Naive thymus-derived CD4-positive, alpha-beta T cell (primary cell): Measurements from ENCODE around the gene PIGH. TPM values are rescaled to one million over a fixed set of nuclear protein-coding genes. Genes with fewer than 3 reads are reported as not detected.
"Not testable (repeated sequence)": the region's sequence is repeated elsewhere in the genome, so short reads cannot be mapped to it uniquely, and the experiment has no call there.

Source experiments
- ATAC-seq: fragments of 150-1000 bp; cut with Tn5 transposase; 2 replicates; pipeline ENCODE4 v1.10.0; 2021; ENCODE audit warnings: mild to moderate bottlenecking, moderate library complexity
- CTCF ChIA-PET: fragments of 350-600 bp; sonication (Branson Sonifier 250); formaldehyde crosslinking; loops from one replicate; lab custom pipeline; 2021; ENCODE audit warnings: antibody characterized with exemption; lab: Charles Lee
- POLR2A ChIA-PET: fragments of 350-600 bp; sonication (Branson Sonifier 250); formaldehyde crosslinking; loops from one replicate; lab custom pipeline; 2021; ENCODE audit warnings: antibody characterized with exemption, inconsistent platforms; lab: Charles Lee
- DNase-seq, 9 donors: peaks; one replicate each; pipeline versions ENCODE4 v3.0.0 to v3.0.0-alpha.2; 2020 to 2022; ENCODE audit warnings: mixed read lengths in 1 of 9
- H3K27ac ChIP-seq: one replicate; pipeline ENCODE4 v1.7.0; 2013; ENCODE audit warnings: mild to moderate bottlenecking, low read depth, low read length, moderate library complexity
- H3K27me3 ChIP-seq, 2 donors: one replicate each; pipeline ENCODE4 v1.7.0; 2013; ENCODE audit warnings: low read length in 2 of 2, mild to moderate bottlenecking in 2 of 2, moderate library complexity in 2 of 2; ENCODE audit not compliant: control insufficient read depth in 2 of 2, insufficient read depth in 2 of 2
- H3K36me3 ChIP-seq, 3 experiments: 1 replicate in 2 of 3; 2 replicates in 1 of 3; pipeline ENCODE4 v1.7.0; 2013; ENCODE audit warnings: low read length in 3 of 3, mild to moderate bottlenecking in 3 of 3, moderate library complexity in 1 of 3; ENCODE audit not compliant: insufficient read depth in 3 of 3, control insufficient read depth in 2 of 3
- H3K4me1 ChIP-seq, 2 donors: one replicate each; pipeline ENCODE4 v1.7.0; 2013; ENCODE audit warnings: low read length in 2 of 2, mild to moderate bottlenecking in 2 of 2, moderate library complexity in 1 of 2; ENCODE audit not compliant: control insufficient read depth in 2 of 2, insufficient read depth in 2 of 2
- H3K4me3 ChIP-seq: 2 replicates; pipeline ENCODE4 v1.7.0; 2013; ENCODE audit warnings: mild to moderate bottlenecking, low read length
- H3K9me3 ChIP-seq, 3 experiments: 1 replicate in 2 of 3; 2 replicates in 1 of 3; pipeline ENCODE4 v1.7.0; 2013; ENCODE audit warnings: low read length in 3 of 3; ENCODE audit not compliant: control insufficient read depth in 2 of 3
- H3K27ac Mint-ChIP-seq, 9 donors: one replicate each; pipeline ENCODE4 v1.8.0; 2020 to 2022; ENCODE audit warnings: mixed read lengths in 9 of 9, mild to moderate bottlenecking in 8 of 9, moderate library complexity in 5 of 9, inconsistent platforms in 2 of 9
- H3K27me3 Mint-ChIP-seq, 5 donors: one replicate each; pipeline ENCODE4 v1.8.0; 2021 to 2022; ENCODE audit warnings: mixed read lengths in 5 of 5, mild to moderate bottlenecking in 1 of 5
- H3K36me3 Mint-ChIP-seq, 5 donors: one replicate each; pipeline ENCODE4 v1.8.0; 2020 to 2022; ENCODE audit warnings: mixed read lengths in 5 of 5, mild to moderate bottlenecking in 3 of 5, inconsistent platforms in 1 of 5
- H3K4me1 Mint-ChIP-seq, 7 donors: one replicate each; pipeline ENCODE4 v1.8.0; 2020 to 2022; ENCODE audit warnings: mixed read lengths in 7 of 7, mild to moderate bottlenecking in 3 of 7, inconsistent platforms in 1 of 7
- H3K4me3 Mint-ChIP-seq, 10 donors: one replicate each; pipeline ENCODE4 v1.8.0; 2020 to 2022; ENCODE audit warnings: mild to moderate bottlenecking in 10 of 10, mixed read lengths in 10 of 10, moderate library complexity in 6 of 10, inconsistent platforms in 2 of 10
- H3K9me3 Mint-ChIP-seq, 11 donors: one replicate each; pipeline ENCODE4 v1.8.0; 2020 to 2022; ENCODE audit warnings: mixed read lengths in 11 of 11, mild to moderate bottlenecking in 4 of 11, inconsistent platforms in 1 of 11, moderate library complexity in 1 of 11
- intact Hi-C, 2 donors: fragments of 100-400 bp; cut with micrococcal nuclease; formaldehyde crosslinking; loops; one replicate each; pipeline ENCODE4 v1.15.1; 2023
- polyA plus RNA-seq, 2 donors: library from polyadenylated mRNA; unstranded; fragments of 300-500 nt; fragmentation: Illumina TruSeq; gene quantifications; one replicate each; pipeline ENCODE4 v1.2.3, GENCODE V29; 2021
- total RNA-seq, 6 experiments: library from RNA in 5 of 6; stranded (reverse) in 5 of 6; gene quantifications; 1 replicate in 5 of 6; 2 replicates in 1 of 6; pipeline ENCODE4 v1.2.3 and lab custom pipeline; 2021 to 2026

PIGH gene
- total and polyA plus RNA-seq, 7 experiments from 2014 or later, result 14.3 to 42.1 (median 33.0) TPM

DNA sequence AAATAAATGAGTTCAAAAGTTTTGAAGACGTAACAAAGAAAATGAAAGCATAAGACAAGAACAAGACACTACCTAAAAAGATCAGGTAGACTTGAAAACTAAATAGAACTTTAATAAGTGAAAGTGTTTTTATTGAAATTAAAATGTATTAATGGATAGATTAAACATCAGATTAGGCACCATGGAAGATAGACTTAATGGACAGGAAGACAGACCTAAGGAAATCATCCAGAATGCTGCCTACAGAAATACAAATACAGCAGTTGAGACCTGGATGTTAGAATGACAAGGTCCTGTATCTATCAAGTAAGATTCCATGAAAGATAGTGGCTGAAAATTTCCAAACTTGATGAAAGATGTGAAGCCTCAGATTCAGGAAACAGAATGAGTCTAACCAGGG, 55.5 kb downstream of the PIGH start:
- Histone ChIP-seq H3K9me3 (no peaks in the 10 kb centered on the region), H3K27ac (no peak overlapping the region), H3K4me3 (no peak overlapping the region), H3K36me3 (no peaks in the 10 kb centered on the region), H3K4me1 (no peaks in the 10 kb centered on the region), H3K27me3 (no peaks in the 10 kb centered on the region)
- no peak for DNase-seq
- intact Hi-C loops, result no loop called here
- peaks cover 21 to 48% (median 39%) of the 10 kb centered on the region in 5 donors for H3K27me3 Mint-ChIP-seq
- no peak overlapping the region for H3K4me3 Mint-ChIP-seq
- H3K9me3 Mint-ChIP-seq, result peaks cover 0 to 19% (median 3%) of the 10 kb centered on the region in 11 donors
- peaks cover 0 to 11% (median 5%) of the 10 kb centered on the region in 5 donors for H3K36me3 Mint-ChIP-seq
- ChIA-PET POLR2A (no interaction called here), CTCF (no interaction called here)
- no peak for ATAC-seq
- H3K4me1 Mint-ChIP-seq, result peaks cover 4 to 9% (median 6%) of the 10 kb centered on the region in 7 donors
- H3K27ac Mint-ChIP-seq, result no peak overlapping the region

DNA sequence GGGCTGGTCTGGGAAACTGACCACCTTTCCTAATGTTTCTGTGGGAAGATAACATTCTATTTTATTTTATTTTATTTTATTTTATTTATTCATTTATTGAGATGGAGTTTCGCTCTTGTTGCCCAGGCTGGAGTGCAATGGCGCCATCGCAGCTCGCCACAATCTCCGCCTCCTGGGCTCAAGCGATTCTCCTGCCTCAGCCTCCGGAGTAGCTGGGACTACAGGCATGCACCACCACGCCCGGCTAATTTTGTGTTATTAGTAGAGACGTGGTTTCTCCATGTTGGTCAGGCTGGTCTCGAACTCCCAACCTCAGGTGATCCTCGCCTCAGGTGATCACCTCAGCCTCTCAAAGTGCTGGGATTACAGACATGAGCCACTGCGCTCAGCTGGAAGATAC, 57.4 kb downstream of the PIGH start:
- peak overlapping the region in 1 of 9 donors; percentile 35 for H3K27ac Mint-ChIP-seq
- H3K9me3 ChIP-seq, result not testable (repeated sequence)

GRCh38 chr14:67541448-67542387, 58.4 kb downstream of the PIGH start:
- POLR2A ChIA-PET, result no interaction called here
- Histone ChIP-seq H3K27me3 (no peaks in the 10 kb centered on the region), H3K27ac (no peak overlapping the region), H3K9me3 (no peaks in the 10 kb centered on the region), H3K4me3 (no peak overlapping the region), H3K36me3 (no peaks in the 10 kb centered on the region), H3K4me1 (no peaks in the 10 kb centered on the region)
- Mint-ChIP-seq H3K4me3 (peak overlapping the region; percentile 42 to 83 (median 76)), H3K9me3 (peaks cover 0 to 19% (median 4%) of the 10 kb centered on the region in 11 donors), H3K27me3 (peaks cover 21 to 55% (median 35%) of the 10 kb centered on the region in 5 donors), H3K4me1 (peaks cover 4 to 9% (median 6%) of the 10 kb centered on the region in 7 donors), H3K36me3 (peaks cover 0 to 11% (median 5%) of the 10 kb centered on the region in 5 donors), H3K27ac (peak overlapping the region in 3 of 9 donors; percentile 40 to 79 (median 46))
- intact Hi-C loops, result no loop called here
- ATAC-seq (peak; percentile 32), DNase-seq (peak in 3 of 9 donors; percentile 5)
- CTCF ChIA-PET, result interaction anchor here (1.5 to 1.6 kb wide), 2 partner anchors 16 to 29 kb away, joined by 3 read pairs; no protein-coding TSS in a partner anchor

More for the DNA sequence above, 57.4 kb downstream of the PIGH start:
- H3K4me1 ChIP-seq, H3K4me3 Mint-ChIP-seq, DNase-seq, POLR2A ChIA-PET, H3K27me3 ChIP-seq, ATAC-seq, intact Hi-C loops, H3K4me3 ChIP-seq, H3K4me1 Mint-ChIP-seq, H3K36me3 ChIP-seq, H3K27ac ChIP-seq: not testable (repeated sequence)
- Mint-ChIP-seq H3K9me3 (peaks cover 0 to 19% (median 4%) of the 10 kb centered on the region in 11 donors), H3K36me3 (peaks cover 0 to 11% (median 5%) of the 10 kb centered on the region in 5 donors), H3K27me3 (peaks cover 21 to 54% (median 39%) of the 10 kb centered on the region in 5 donors)
- CTCF ChIA-PET, result interaction anchor here (0.7 to 1.6 kb wide), 3 partner anchors 16 to 919 kb away, joined by 3 to 4 read pairs (median 3); no protein-coding TSS in a partner anchor

Other genes with a start within 250 kb of the PIGH start
- gene ATP6V1D, start 240.5 kb downstream of the PIGH start, total RNA-seq, result 10 to 100 TPM; 28.5 to 41.5 (median 33.4) TPM
- gene ATP6V1D, start 240.5 kb downstream of the PIGH start, polyA plus RNA-seq, result 10 to 100 TPM; 43.3 to 45.6 TPM
- gene EIF2S1, start 239.9 kb downstream of the PIGH start, total RNA-seq, result 100 to 1,000 TPM in 1 of 5 experiments, 10 to 100 TPM in 4; 41.4 to 115 (median 49.4) TPM
- 100 to 1,000 TPM in 1 of 2 donors, 10 to 100 TPM in 1; 65.1 to 112 TPM for gene EIF2S1, start 239.9 kb downstream of the PIGH start, polyA plus RNA-seq
- 1 to 10 TPM in 3 of 5 experiments, under 1 TPM in 2; 0.36 to 2.8 (median 1.5) TPM for gene PLEK2, start 188.1 kb downstream of the PIGH start, total RNA-seq
- 1 to 10 TPM; 4.1 to 5.4 TPM for gene PLEK2, start 188.1 kb downstream of the PIGH start, polyA plus RNA-seq
- 10 to 100 TPM; 19.1 to 32.2 (median 30.6) TPM for gene TMEM229B, start 111.5 kb downstream of the PIGH start, total RNA-seq
- gene TMEM229B, start 111.5 kb downstream of the PIGH start, polyA plus RNA-seq, result 10 to 100 TPM; 25.5 to 30.9 TPM
- gene PLEKHH1, start 67.0 kb downstream of the PIGH start, total RNA-seq, result 1 to 10 TPM in 1 of 5 experiments, under 1 TPM in 4; 0.22 to 1.4 (median 0.32) TPM
- not detected for gene PLEKHH1, start 67.0 kb downstream of the PIGH start, polyA plus RNA-seq
- 1 to 10 TPM in 3 of 5 experiments, under 1 TPM in 2; 0.46 to 5.1 (median 3.2) TPM for gene ARG2, start 19.7 kb upstream of the PIGH start, total RNA-seq
- under 1 TPM; 0.36 to 0.56 TPM for gene ARG2, start 19.7 kb upstream of the PIGH start, polyA plus RNA-seq
- gene VTI1B, start 74.4 kb upstream of the PIGH start, total RNA-seq, result 10 to 100 TPM; 49.2 to 82.4 (median 65.9) TPM
- gene VTI1B, start 74.4 kb upstream of the PIGH start, polyA plus RNA-seq, result 10 to 100 TPM; 53.7 to 99.7 TPM
- gene RDH11, start 95.5 kb upstream of the PIGH start, total RNA-seq, result 10 to 100 TPM; 22.3 to 44.5 (median 42.6) TPM
- gene RDH11, start 95.5 kb upstream of the PIGH start, polyA plus RNA-seq, result 10 to 100 TPM; 85.4 to 96.8 TPM
- gene RDH12, start 101.6 kb upstream of the PIGH start, total RNA-seq, result not detected
- under 1 TPM; 0.10 to 0.31 TPM for gene RDH12, start 101.6 kb upstream of the PIGH start, polyA plus RNA-seq
- 10 to 100 TPM; 25.0 to 38.9 (median 31.1) TPM for gene ZFYVE26, start 216.3 kb upstream of the PIGH start, total RNA-seq
- gene ZFYVE26, start 216.3 kb upstream of the PIGH start, polyA plus RNA-seq, result 1 to 10 TPM; 3.2 to 5.9 TPM
- 10 to 100 TPM; 28.5 to 42.2 (median 31.0) TPM for gene RAD51B, start 219.5 kb upstream of the PIGH start, total RNA-seq
- gene RAD51B, start 219.5 kb upstream of the PIGH start, polyA plus RNA-seq, result 10 to 100 TPM; 15.0 to 19.4 TPM